ENCODE data around the gene APOL3. TPM values are rescaled to one million over a fixed set of nuclear protein-coding genes. Genes with fewer than 3 reads are reported as not detected.

APOL3 gene
- total and polyA plus RNA-seq, 2 donors (not counting 3 experiments of a cell fraction or from before 2014, with no cell fraction given), result 17.9 to 36.9 TPM

DNA sequence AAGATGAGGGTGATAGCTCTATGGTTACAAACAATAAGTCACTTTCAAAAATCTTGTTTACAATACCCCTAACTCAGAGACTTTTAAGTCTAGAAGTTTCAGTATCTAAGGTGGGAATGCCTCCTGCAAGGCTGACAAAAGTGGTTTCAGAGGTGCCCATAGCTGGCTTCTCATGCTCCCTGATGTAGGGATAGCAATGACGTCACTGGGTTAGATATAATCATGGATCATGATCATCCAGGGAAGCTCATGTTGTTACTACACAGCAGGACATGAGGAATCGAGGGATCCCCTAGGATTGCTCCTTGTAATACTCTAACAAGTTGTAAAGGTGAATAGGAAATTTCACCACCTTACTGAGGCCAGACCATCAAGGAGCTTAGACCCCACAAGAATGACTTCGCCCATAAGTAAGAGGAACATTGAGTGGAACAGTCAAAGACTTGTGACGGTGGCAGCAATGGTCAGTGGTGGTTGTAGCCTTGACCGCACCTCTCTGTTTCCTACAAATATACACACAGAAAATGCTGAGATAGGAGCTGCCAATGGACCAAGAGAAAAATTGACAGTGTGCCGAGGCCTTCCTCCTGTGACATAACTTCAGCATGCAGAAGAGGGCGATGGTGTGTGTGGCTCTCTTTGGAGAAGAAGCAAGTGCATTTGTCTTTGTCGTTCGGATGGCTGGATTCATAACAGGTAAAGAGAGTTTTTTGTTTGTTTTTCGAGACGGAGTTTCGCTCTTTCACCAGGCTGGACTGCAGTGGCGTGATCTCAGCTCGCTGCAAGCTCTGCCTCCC lies 25.5 kb upstream of the APOL3 start:
- TF ChIP-seq, protein P1, sequence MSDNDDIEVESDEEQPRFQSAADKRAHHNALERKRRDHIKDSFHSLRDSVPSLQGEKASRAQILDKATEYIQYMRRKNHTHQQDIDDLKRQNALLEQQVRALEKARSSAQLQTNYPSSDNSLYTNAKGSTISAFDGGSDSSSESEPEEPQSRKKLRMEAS (IDR thresholded peaks at IDR 0.05; ENCODE audit: insufficient read depth, insufficient read length), result no peak
- TF ChIP-seq GATA2 (IDR thresholded peaks at IDR 0.05; ENCODE audit: insufficient read depth, insufficient read length, low read depth, low read length) (no peak), POLR2A (IDR thresholded peaks at IDR 0.05; ENCODE audit: low read depth, low read length) (no peak), JUN (IDR thresholded peaks at IDR 0.05; ENCODE audit: borderline replicate concordance, insufficient read depth, insufficient read length, low read depth) (no peak), POLR2AphosphoS5 (IDR thresholded peaks at IDR 0.05; ENCODE audit: insufficient read depth, low read depth, low read length) (no peak), FOS (IDR thresholded peaks at IDR 0.05; ENCODE audit: borderline replicate concordance, insufficient read depth, low read length) (no peak), EZH2 (IDR thresholded peaks at IDR 0.05; ENCODE audit: borderline replicate concordance, low read depth, low read length, severe bottlenecking) (no peak), MYC (IDR thresholded peaks at IDR 0.05; ENCODE audit: low read depth, low read length) (no peak)
- TF ChIP-seq, protein P2, sequence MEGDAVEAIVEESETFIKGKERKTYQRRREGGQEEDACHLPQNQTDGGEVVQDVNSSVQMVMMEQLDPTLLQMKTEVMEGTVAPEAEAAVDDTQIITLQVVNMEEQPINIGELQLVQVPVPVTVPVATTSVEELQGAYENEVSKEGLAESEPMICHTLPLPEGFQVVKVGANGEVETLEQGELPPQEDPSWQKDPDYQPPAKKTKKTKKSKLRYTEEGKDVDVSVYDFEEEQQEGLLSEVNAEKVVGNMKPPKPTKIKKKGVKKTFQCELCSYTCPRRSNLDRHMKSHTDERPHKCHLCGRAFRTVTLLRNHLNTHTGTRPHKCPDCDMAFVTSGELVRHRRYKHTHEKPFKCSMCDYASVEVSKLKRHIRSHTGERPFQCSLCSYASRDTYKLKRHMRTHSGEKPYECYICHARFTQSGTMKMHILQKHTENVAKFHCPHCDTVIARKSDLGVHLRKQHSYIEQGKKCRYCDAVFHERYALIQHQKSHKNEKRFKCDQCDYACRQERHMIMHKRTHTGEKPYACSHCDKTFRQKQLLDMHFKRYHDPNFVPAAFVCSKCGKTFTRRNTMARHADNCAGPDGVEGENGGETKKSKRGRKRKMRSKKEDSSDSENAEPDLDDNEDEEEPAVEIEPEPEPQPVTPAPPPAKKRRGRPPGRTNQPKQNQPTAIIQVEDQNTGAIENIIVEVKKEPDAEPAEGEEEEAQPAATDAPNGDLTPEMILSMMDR (IDR thresholded peaks at IDR 0.05; ENCODE audit: extremely low read depth in 1 of 2, insufficient read depth in 1 of 2, low read depth in 1 of 2, low read length in 2 of 2), result no peak
- POLR2A ChIA-PET, result no interaction called here
- no peaks in the 10 kb centered on the region for H3K36me3 ChIP-seq (ENCODE audit: control insufficient read depth in 2 of 2, extremely low read depth in 1 of 2, insufficient read depth in 2 of 2, low read length in 2 of 2)
- H2AFZ ChIP-seq (ENCODE audit: low read depth, low read length), result no peak overlapping the region
- no peak overlapping the region for H3K9ac ChIP-seq (replicated peaks; ENCODE audit: extremely low read depth, insufficient read depth, low read length)
- DNase-seq (ENCODE audit: low read depth, low spot score), result no peak
- peaks cover 3 to 5% of the 10 kb centered on the region in 2 experiments for H3K27me3 ChIP-seq (ENCODE audit: control insufficient read depth in 2 of 2, insufficient read depth in 2 of 2, low read length in 2 of 2)
- H3K27ac ChIP-seq (ENCODE audit: insufficient read depth, low read depth, low read length), result no peak overlapping the region
- no peaks in the 10 kb centered on the region for H3K9me1 ChIP-seq (replicated peaks; ENCODE audit: control insufficient read depth, extremely low read depth, insufficient read depth, low read length)
- no peak overlapping the region for H3K4me3 ChIP-seq (replicated peaks in 1 of 3; ENCODE audit: insufficient read depth in 1 of 3, low read depth in 1 of 3, low read length in 3 of 3)
- H3K9me3 ChIP-seq (replicated peaks; ENCODE audit: control insufficient read depth, insufficient read depth, low read length), result no peaks in the 10 kb centered on the region
- no peak for FAIRE-seq
- CTCF ChIA-PET, result interaction anchor here (0.6 to 2.4 kb wide), 11 partner anchors 9 to 301 kb away, joined by 3 to 17 read pairs (median 4); partner anchors contain the start of gene APOL2
- no peaks in the 10 kb centered on the region for H4K20me1 ChIP-seq (replicated peaks; ENCODE audit: control insufficient read depth, extremely low read depth, insufficient read depth, low read length)
- no peaks in the 10 kb centered on the region for H3K79me2 ChIP-seq (ENCODE audit: control insufficient read depth, insufficient read depth, low read length)
- H3K4me2 ChIP-seq (ENCODE audit: insufficient read depth, low read length), result no peak overlapping the region
- no TSS peak for BruUV-seq (replicated peaks)
- dilution Hi-C loops (cut with MboI; ENCODE audit: extremely low pct_ligation_motif_present, low sequenced_read_pairs) (no loop called here), intact Hi-C loops (cut with micrococcal nuclease) (no loop called here)
- H3K4me1 ChIP-seq (ENCODE audit: control insufficient read depth, extremely low read depth, insufficient read depth, low read length), result no peaks in the 10 kb centered on the region

Measured in endothelial cell of umbilical vein (primary cell).